Esophagus (tissue), 2 donors: ENCODE results near the gene PRRT1. TPM values are rescaled to one million over a fixed set of nuclear protein-coding genes. Genes with fewer than 3 reads are reported as not detected.

Experiments used
- H3K27ac ChIP-seq, 2 donors: one replicate each; pipeline ENCODE4 v1.5.1; 2013; ENCODE audit warnings: low read depth in 2 of 2, mild to moderate bottlenecking in 2 of 2, inconsistent platforms in 1 of 2, low read length in 1 of 2, moderate library complexity in 1 of 2
- H3K27me3 ChIP-seq, 2 donors: one replicate each; pipeline ENCODE4 v1.6.1; 2013; ENCODE audit warnings: low read length in 2 of 2, control low read depth in 1 of 2, mild to moderate bottlenecking in 1 of 2; ENCODE audit not compliant: insufficient read depth in 2 of 2, control insufficient read depth in 1 of 2
- H3K36me3 ChIP-seq, 2 donors: one replicate each; pipeline ENCODE4 v1.6.1; 2013; ENCODE audit warnings: low read length in 1 of 2; ENCODE audit not compliant: control insufficient read depth in 2 of 2, insufficient read depth in 2 of 2
- H3K4me1 ChIP-seq, 2 donors: one replicate each; pipeline ENCODE4 v1.6.1; 2013; ENCODE audit warnings: low read length in 1 of 2; ENCODE audit not compliant: control insufficient read depth in 2 of 2, insufficient read depth in 2 of 2
- H3K4me3 ChIP-seq, 2 donors: one replicate each; pipeline ENCODE4 v1.5.1; 2013; ENCODE audit warnings: low read length in 2 of 2, mild to moderate bottlenecking in 2 of 2, low read depth in 1 of 2, moderate library complexity in 1 of 2
- H3K9me3 ChIP-seq, 2 donors: one replicate each; pipeline ENCODE4 v1.6.1; 2013; ENCODE audit warnings: mild to moderate bottlenecking in 2 of 2, low read depth in 1 of 2, low read length in 1 of 2, moderate library complexity in 1 of 2; ENCODE audit not compliant: control insufficient read depth in 2 of 2, insufficient read depth in 1 of 2
- WGBS, 2 donors: extraction: QIAGEN DNeasy Blood & Tissue Kit; methylation state at CpG; one replicate each; pipeline ENCODE4 v1.1.7; 2013; 5-methylcytosine and 5-hydroxymethylcytosine counted together
- polyA plus RNA-seq, 2 donors: library from polyadenylated mRNA; stranded (reverse); fragments of 200-250 nt; gene quantifications; one replicate each; pipeline ENCODE4 v1.2.3, GENCODE V29; 2013
- donor health status: healthy with polysubstance abuse.
- donor health status: Bipolar disorder and iron deficiency.

Gene PRRT1
- polyA plus RNA-seq, 2 donors = 1.8 to 2.3 TPM

DNA sequence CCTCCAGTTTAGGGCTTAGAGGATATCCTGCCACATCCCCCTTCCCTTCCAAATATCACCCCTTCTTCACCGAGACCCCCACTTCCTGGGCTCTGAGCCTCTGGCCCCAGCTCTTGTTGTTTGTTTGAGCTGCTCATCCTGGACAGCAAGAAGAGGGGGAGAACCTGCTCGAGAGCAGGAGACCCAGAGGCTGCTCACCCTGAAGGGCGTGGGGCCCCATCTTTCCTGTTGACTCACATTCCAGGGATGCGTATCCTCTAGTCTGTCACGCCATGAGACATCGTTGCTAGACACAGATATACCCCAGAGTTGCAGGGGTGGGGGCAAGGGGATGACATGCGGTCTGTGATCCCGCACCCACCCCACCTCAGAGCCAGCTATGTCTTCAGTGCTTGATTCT, 36.9 kb downstream of the PRRT1 start:
- Histone ChIP-seq H3K9me3 (no peaks in the 10 kb centered on the region), H3K27me3 (no peaks in the 10 kb centered on the region), H3K36me3 (peaks cover 14 to 40% of the 10 kb centered on the region in 2 donors), H3K27ac (peak overlapping the region; percentile 50 to 56), H3K4me1 (peaks cover 6 to 11% of the 10 kb centered on the region in 2 donors), H3K4me3 (no peak overlapping the region)
- 63 to 67% methylated on average over 8 of the region's 8 CpGs for WGBS, 2 donors

DNA sequence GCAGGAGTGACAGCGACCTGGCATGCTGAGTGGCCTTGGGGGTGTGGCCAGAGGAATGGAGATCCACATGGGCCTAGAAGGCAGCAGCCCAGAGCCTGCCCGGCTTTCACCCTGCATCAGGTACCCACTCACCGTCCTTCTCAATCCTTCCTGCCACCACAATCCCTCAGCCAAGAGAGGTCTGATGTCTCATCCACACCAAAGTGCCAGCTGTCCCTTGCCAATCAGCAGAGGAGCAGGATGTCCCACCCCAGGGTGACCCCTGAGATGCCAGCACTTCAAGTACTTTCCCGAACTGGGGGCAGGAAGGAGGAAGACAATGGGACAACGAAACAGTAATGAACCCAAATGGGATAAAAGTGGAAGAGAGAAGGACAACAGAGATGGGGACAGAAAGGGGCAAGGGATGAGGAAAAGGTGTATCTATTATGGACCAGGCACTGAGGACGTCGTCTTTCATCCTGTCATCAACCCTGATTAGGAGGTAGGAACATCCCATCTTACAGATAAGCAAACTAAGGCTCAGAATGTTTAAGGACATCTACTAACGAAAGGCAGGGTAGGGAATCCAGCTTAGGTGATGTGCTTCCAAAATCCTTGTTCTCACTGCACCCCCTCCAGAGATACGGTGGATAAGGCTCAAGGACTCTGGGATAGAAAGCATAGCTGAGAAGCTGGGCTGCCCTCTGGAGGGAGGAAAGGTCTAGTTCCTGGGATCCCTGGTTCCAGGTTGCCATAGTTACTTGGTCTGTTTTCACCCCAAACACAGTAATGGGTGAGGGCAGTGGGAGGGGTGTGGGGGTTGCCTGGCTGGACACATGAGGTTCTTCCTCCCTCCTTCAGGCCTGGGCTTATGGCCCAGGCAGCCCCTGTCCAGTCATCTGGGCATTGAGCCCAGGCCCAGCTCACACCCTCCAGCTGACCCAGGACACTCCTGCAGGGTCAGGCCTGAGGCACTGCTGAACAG, 38.1 kb downstream of the PRRT1 start:
- Histone ChIP-seq H3K4me1 (peaks cover 6 to 16% of the 10 kb centered on the region in 2 donors), H3K27me3 (no peaks in the 10 kb centered on the region), H3K27ac (peak overlapping the region; percentile 44 to 64), H3K9me3 (no peaks in the 10 kb centered on the region), H3K4me3 (no peak overlapping the region), H3K36me3 (peaks cover 11 to 38% of the 10 kb centered on the region in 2 donors)
- WGBS, 2 donors = 65 to 72% methylated on average over 9 of the region's 9 CpGs

- Histone ChIP-seq H3K4me3 (no peak overlapping the region), H3K36me3 (peaks cover 11 to 29% of the 10 kb centered on the region in 2 donors), H3K4me1 (peaks cover 9 to 16% of the 10 kb centered on the region in 2 donors), H3K27me3 (no peaks in the 10 kb centered on the region), H3K9me3 (no peaks in the 10 kb centered on the region), H3K27ac (peak overlapping the region in 1 of 2 donors; percentile 8)
- WGBS, 2 donors = 51 to 52% methylated on average over 9 of the region's 9 CpGs
These were observed 39.2 kb downstream of the PRRT1 start for GRCh38 chr6:32112431-32112980.

DNA sequence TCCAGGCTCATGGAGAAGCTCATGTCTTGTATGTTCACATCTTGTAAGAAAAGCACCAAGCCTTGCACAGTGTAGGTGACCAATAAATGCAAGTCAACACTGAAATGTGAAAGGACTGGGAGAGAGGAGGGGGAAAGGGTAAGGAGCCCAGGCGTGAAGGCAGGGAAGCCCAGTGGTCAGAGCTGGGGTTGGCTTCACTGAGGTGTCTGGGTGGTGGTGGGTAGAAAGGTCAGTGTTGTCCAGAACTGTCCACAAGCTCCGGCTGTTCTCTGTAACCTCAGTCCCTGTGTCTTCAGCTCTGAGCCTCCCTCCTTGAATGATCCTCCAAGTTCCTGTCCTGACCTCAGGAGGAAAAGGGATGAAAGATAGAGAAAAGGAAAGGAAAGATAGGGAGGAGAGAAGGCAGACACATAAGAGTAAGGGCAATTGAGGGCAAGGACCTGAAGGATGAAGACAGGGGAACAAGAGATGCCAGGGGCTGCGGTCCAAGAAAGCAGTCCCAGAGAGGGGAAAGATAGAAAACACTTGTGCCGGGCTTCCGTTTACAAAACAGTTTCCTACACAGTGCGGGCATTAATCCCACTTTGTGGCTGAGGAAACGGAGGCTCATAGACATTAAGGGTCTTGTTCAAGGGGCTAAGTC, 40.2 kb downstream of the PRRT1 start:
- Histone ChIP-seq H3K27me3 (no peaks in the 10 kb centered on the region), H3K36me3 (peaks cover 11 to 19% of the 10 kb centered on the region in 2 donors), H3K9me3 (no peaks in the 10 kb centered on the region), H3K27ac (peak overlapping the region; percentile 3 to 8), H3K4me1 (peaks cover 9 to 16% of the 10 kb centered on the region in 2 donors), H3K4me3 (no peak overlapping the region)
- WGBS, 2 donors = 53 to 65% methylated on average over 7 of the region's 7 CpGs

DNA sequence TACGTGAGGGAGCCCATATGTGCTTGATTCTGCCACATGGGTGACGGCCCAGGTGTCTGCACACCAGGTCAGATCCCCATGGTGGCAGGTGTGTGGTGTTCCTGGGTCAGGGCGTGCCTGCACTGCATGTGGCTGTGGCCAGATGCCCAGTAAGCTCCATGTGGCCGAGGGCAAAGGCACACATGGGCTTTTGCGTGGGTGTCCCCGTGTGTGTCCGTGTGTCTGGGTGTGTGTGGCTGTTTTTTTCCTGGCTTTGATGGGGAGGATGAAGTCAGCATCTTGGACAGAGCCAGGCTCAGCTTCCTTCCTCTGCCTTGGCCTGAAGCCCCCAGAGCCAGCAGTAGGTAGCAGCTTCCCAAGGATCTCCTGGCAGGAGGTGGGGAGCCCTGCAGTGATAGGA, 41.1 kb downstream of the PRRT1 start:
- H3K4me3 ChIP-seq = no peak overlapping the region
- H3K27ac ChIP-seq = peak overlapping the region; percentile 15 to 66
- H3K27me3 ChIP-seq = no peaks in the 10 kb centered on the region
- peaks cover 10 to 11% of the 10 kb centered on the region in 2 donors for H3K36me3 ChIP-seq
- WGBS, 2 donors = 28 to 36% methylated on average over 7 of the region's 7 CpGs
- H3K4me1 ChIP-seq = peaks cover 11 to 16% of the 10 kb centered on the region in 2 donors
- no peaks in the 10 kb centered on the region for H3K9me3 ChIP-seq

- Histone ChIP-seq H3K36me3 (peaks cover 2 to 6% of the 10 kb centered on the region in 2 donors), H3K9me3 (no peaks in the 10 kb centered on the region), H3K4me3 (no peak overlapping the region), H3K4me1 (peaks cover 8 to 16% of the 10 kb centered on the region in 2 donors), H3K27me3 (no peaks in the 10 kb centered on the region), H3K27ac (peak overlapping the region; percentile 15 to 66)
- 40 to 46% methylated on average over 6 of the region's 6 CpGs for WGBS, 2 donors
These were observed 42.0 kb downstream of the PRRT1 start for GRCh38 chr6:32109765-32110160.

GRCh38 chr6:32109114-32109764, 42.5 kb downstream of the PRRT1 start, which contains the start of gene TNXB:
TNXB (minus strand) TSS chr6:32109338; CDS start chr6:32098198, 11,140 bp downstream.
- Histone ChIP-seq H3K9me3 (no peaks in the 10 kb centered on the region), H3K4me1 (peaks cover 7 to 16% of the 10 kb centered on the region in 2 donors), H3K27me3 (no peaks in the 10 kb centered on the region), H3K4me3 (peak within 1 kb of the TSS; percentile 24 to 30), H3K36me3 (peaks cover 0 to 4% of the 10 kb centered on the region in 2 donors), H3K27ac (peak within 1 kb of the TSS; percentile 69 to 70)
- WGBS, 2 donors = 7 to 12% methylated on average over 8 to 12 of the region's 12 CpGs

GRCh38 chr6:32108727-32109113, 43.0 kb downstream of the PRRT1 start:
- Histone ChIP-seq H3K36me3 (peaks cover 0 to 4% of the 10 kb centered on the region in 2 donors), H3K9me3 (no peaks in the 10 kb centered on the region), H3K4me1 (peaks cover 7 to 16% of the 10 kb centered on the region in 2 donors), H3K27me3 (no peaks in the 10 kb centered on the region), H3K27ac (peak overlapping the region; percentile 69 to 70), H3K4me3 (peak overlapping the region; percentile 24 to 30)
- 29 to 41% methylated on average over 6 of the region's 6 CpGs for WGBS, 2 donors

DNA sequence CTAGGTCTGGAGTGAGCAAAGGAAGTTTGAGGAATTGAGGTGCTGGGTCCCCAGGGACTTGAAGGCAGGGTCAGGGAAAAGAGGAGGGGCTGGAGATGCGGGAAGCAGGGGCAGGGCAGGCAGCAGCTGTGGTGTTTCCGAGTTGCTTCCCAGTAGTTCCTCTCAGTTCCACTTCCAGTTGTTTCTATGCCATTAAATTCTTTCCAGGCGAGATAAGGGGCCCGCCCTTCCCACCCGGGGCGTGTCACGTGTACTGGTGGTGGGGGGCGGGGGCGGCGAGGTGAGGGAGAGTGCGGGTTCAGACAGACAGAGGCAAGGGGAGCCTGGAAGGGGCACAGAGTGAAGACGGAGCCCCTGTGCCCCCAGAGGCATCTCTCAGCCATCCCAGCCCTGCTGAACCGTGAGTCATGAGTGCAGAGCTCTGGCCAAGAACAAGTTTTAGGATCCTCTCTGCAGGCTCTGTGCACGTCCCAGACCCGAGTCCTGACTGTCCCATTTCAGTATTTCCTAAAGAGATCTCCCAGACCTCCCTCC, 43.6 kb downstream of the PRRT1 start:
- peaks cover 7 to 11% of the 10 kb centered on the region in 2 donors for H3K4me1 ChIP-seq
- no peaks in the 10 kb centered on the region for H3K27me3 ChIP-seq
- 3 to 5% methylated on average over 15 of the region's 15 CpGs for WGBS, 2 donors
- H3K9me3 ChIP-seq = no peaks in the 10 kb centered on the region
- peak overlapping the region; percentile 24 to 30 for H3K4me3 ChIP-seq
- peak overlapping the region; percentile 69 to 70 for H3K27ac ChIP-seq
- peaks cover 0 to under 1% of the 10 kb centered on the region in 2 donors for H3K36me3 ChIP-seq
